HEK293 (cell line): ENCODE measurements around the gene ARHGEF28.
A peak's percentile ranks its signal among the peaks of the same experiment; 100 is the strongest.

ENCODE experiments used
- ATF2 ChIP-seq: fragments of 450-650 bp; formaldehyde crosslinking; IDR thresholded peaks from 2 replicates; pipeline ENCODE4 v1.5.1; 2016; ENCODE audit warnings: missing biosample characterization, missing genetic modification characterization, low read depth
- GLI2 ChIP-seq: fragments of 450-650 bp; formaldehyde crosslinking; IDR thresholded peaks from 2 replicates; pipeline ENCODE4; 2017; ENCODE audit warnings: missing biosample characterization, missing genetic modification characterization, low read depth, borderline replicate concordance
- OSR2 ChIP-seq: fragments of 450-650 bp; formaldehyde crosslinking; IDR thresholded peaks from 2 replicates; pipeline ENCODE4 v1.5.1; 2016; ENCODE audit warnings: missing biosample characterization, missing genetic modification characterization
- RBAK ChIP-seq: fragments of 450-650 bp; formaldehyde crosslinking; IDR thresholded peaks from 2 replicates; pipeline ENCODE4 v1.5.1; 2016; ENCODE audit warnings: missing biosample characterization, missing genetic modification characterization
- REPIN1 ChIP-seq: fragments of 450-650 bp; formaldehyde crosslinking; IDR thresholded peaks from 2 replicates; pipeline ENCODE4 v1.5.1; 2017; ENCODE audit warnings: missing biosample characterization, missing genetic modification characterization, low read depth
- SALL2 ChIP-seq: fragments of 450-650 bp; formaldehyde crosslinking; IDR thresholded peaks from 2 replicates; pipeline ENCODE4 v1.5.0; 2017; ENCODE audit warnings: missing biosample characterization, mild to moderate bottlenecking, missing genetic modification characterization, borderline replicate concordance
- TRIM28 ChIP-seq: IDR thresholded peaks from 2 replicates; pipeline ENCODE4 v1.6.1; 2011; ENCODE audit warnings: low read length, control low read depth, borderline replicate concordance
- ZBTB11 ChIP-seq: fragments of 450-650 bp; formaldehyde crosslinking; conservative IDR thresholded peaks from 2 replicates; pipeline ENCODE4 v1.5.1; 2016; ENCODE audit warnings: low read depth, missing biosample characterization, missing genetic modification characterization
- ZBTB17 ChIP-seq: fragments of 450-650 bp; formaldehyde crosslinking; IDR thresholded peaks from 2 replicates; pipeline ENCODE4 v1.5.1; 2016; ENCODE audit warnings: missing biosample characterization, missing genetic modification characterization
- ZBTB26 ChIP-seq: fragments of 450-650 bp; formaldehyde crosslinking; optimal IDR thresholded peaks from 2 replicates; pipeline ENCODE3; 2016; ENCODE audit warnings: missing biosample characterization, mild to moderate bottlenecking, missing genetic modification characterization
- ZFP37 ChIP-seq: fragments of 450-650 bp; formaldehyde crosslinking; IDR thresholded peaks from 2 replicates; pipeline ENCODE4 v1.5.1; 2016; ENCODE audit warnings: missing biosample characterization, missing genetic modification characterization
- ZFP69B ChIP-seq: fragments of 450-650 bp; formaldehyde crosslinking; IDR thresholded peaks from 2 replicates; pipeline ENCODE4 v1.5.1; 2016; ENCODE audit warnings: missing biosample characterization, missing genetic modification characterization
- ZIC2 ChIP-seq: fragments of 450-650 bp; formaldehyde crosslinking; IDR thresholded peaks from 2 replicates; pipeline ENCODE4 v1.5.1; 2016; ENCODE audit warnings: missing biosample characterization, missing genetic modification characterization
- ZNF146 ChIP-seq: fragments of 450-650 bp; formaldehyde crosslinking; IDR thresholded peaks from 2 replicates; pipeline ENCODE4 v1.5.1; 2016; ENCODE audit warnings: missing biosample characterization, missing genetic modification characterization
- ZNF16 ChIP-seq: fragments of 450-650 bp; formaldehyde crosslinking; IDR thresholded peaks from 2 replicates; pipeline ENCODE4 v1.5.1; 2016; ENCODE audit warnings: low read depth, missing biosample characterization, missing genetic modification characterization
- ZNF184 ChIP-seq: fragments of 450-650 bp; IDR thresholded peaks from 2 replicates; pipeline ENCODE4 v1.5.1; 2018; ENCODE audit warnings: missing biosample characterization, mild to moderate bottlenecking, missing genetic modification characterization
- ZNF202 ChIP-seq: fragments of 450-650 bp; formaldehyde crosslinking; IDR thresholded peaks from 2 replicates; pipeline ENCODE4 v1.5.1; 2016; ENCODE audit warnings: missing biosample characterization, missing genetic modification characterization, borderline replicate concordance
- ZNF223 ChIP-seq: fragments of 450-650 bp; formaldehyde crosslinking; IDR thresholded peaks from 2 replicates; pipeline ENCODE4 v1.5.1; 2016; ENCODE audit warnings: missing biosample characterization, missing genetic modification characterization
- ZNF302 ChIP-seq: fragments of 450-650 bp; formaldehyde crosslinking; IDR thresholded peaks from 2 replicates; pipeline ENCODE4 v1.5.1; 2016; ENCODE audit warnings: missing biosample characterization, missing genetic modification characterization, low read depth
- ZNF350 ChIP-seq: fragments of 450-650 bp; formaldehyde crosslinking; IDR thresholded peaks from 2 replicates; pipeline ENCODE4 v1.5.0; 2017; ENCODE audit warnings: missing biosample characterization, mild to moderate bottlenecking, missing genetic modification characterization
- ZNF362 ChIP-seq: fragments of 450-650 bp; formaldehyde crosslinking; IDR thresholded peaks from 2 replicates; pipeline ENCODE4 v1.5.1; 2016; ENCODE audit warnings: missing biosample characterization, missing genetic modification characterization
- ZNF391 ChIP-seq: fragments of 450-650 bp; formaldehyde crosslinking; IDR thresholded peaks from 2 replicates; pipeline ENCODE4 v1.5.1; 2016; ENCODE audit warnings: low read depth, missing biosample characterization, missing genetic modification characterization, borderline replicate concordance
- ZNF416 ChIP-seq: fragments of 450-650 bp; formaldehyde crosslinking; IDR thresholded peaks from 2 replicates; pipeline ENCODE4 v1.5.1; 2016; ENCODE audit warnings: missing biosample characterization, missing genetic modification characterization
- ZNF521 ChIP-seq: fragments of 450-650 bp; formaldehyde crosslinking; IDR thresholded peaks from 2 replicates; pipeline ENCODE4 v1.5.1; 2017; ENCODE audit warnings: missing biosample characterization, mild to moderate bottlenecking, missing genetic modification characterization
- ZNF530 ChIP-seq: fragments of 450-650 bp; formaldehyde crosslinking; IDR thresholded peaks from 2 replicates; pipeline ENCODE4 v1.5.1; 2016; ENCODE audit warnings: low read depth, missing biosample characterization, missing genetic modification characterization
- ZNF544 ChIP-seq: fragments of 450-650 bp; formaldehyde crosslinking; IDR thresholded peaks from 2 replicates; pipeline ENCODE4 v1.5.0; 2017; ENCODE audit warnings: missing biosample characterization, missing genetic modification characterization
- ZNF555 ChIP-seq: fragments of 450-650 bp; formaldehyde crosslinking; conservative IDR thresholded peaks from 2 replicates; pipeline ENCODE4 v1.5.1; 2017; ENCODE audit warnings: missing biosample characterization, mild to moderate bottlenecking, missing genetic modification characterization, inconsistent platforms
- ZNF561 ChIP-seq: fragments of 450-650 bp; IDR thresholded peaks from 2 replicates; pipeline ENCODE4 v1.5.1; 2018; ENCODE audit warnings: missing biosample characterization, missing genetic modification characterization, borderline replicate concordance
- ZNF571 ChIP-seq: fragments of 450-650 bp; formaldehyde crosslinking; IDR thresholded peaks from 2 replicates; pipeline ENCODE4 v1.5.0; 2017; ENCODE audit warnings: missing biosample characterization, missing genetic modification characterization
- ZNF664 ChIP-seq: fragments of 450-650 bp; formaldehyde crosslinking; IDR thresholded peaks from 2 replicates; pipeline ENCODE4 v1.5.1; 2016; ENCODE audit warnings: missing biosample characterization, missing genetic modification characterization
- ZNF677 ChIP-seq: fragments of 450-650 bp; IDR thresholded peaks from 2 replicates; pipeline ENCODE4 v1.5.0; 2018; ENCODE audit warnings: missing biosample characterization, mild to moderate bottlenecking, missing genetic modification characterization, moderate library complexity
- ZNF701 ChIP-seq: fragments of 450-650 bp; formaldehyde crosslinking; IDR thresholded peaks from 2 replicates; pipeline ENCODE4 v1.5.1; 2016; ENCODE audit warnings: missing biosample characterization, missing genetic modification characterization
- ZNF776 ChIP-seq: fragments of 450-650 bp; formaldehyde crosslinking; IDR thresholded peaks from 2 replicates; pipeline ENCODE4 v1.5.0; 2017; ENCODE audit warnings: missing biosample characterization, missing genetic modification characterization, borderline replicate concordance
- ZSCAN5A ChIP-seq: fragments of 450-650 bp; formaldehyde crosslinking; IDR thresholded peaks from 2 replicates; pipeline ENCODE4 v1.5.1; 2016; ENCODE audit warnings: missing biosample characterization, missing genetic modification characterization

Gene ARHGEF28

GRCh38 chr5:73911761-73912393, 285.9 kb downstream of the ARHGEF28 start (continued):
- TF ChIP-seq ZFP37 (tag by site-specific recombination) (no peak), ZNF146 (tag by site-specific recombination) (no peak), ZNF664 (peak; percentile 69), ZNF677 (tag by site-specific recombination) (no peak), ZNF555 (tag by site-specific recombination) (no peak), GLI2 (tag by site-specific recombination) (peak; percentile 89), ZBTB26 (tag by site-specific recombination) (no peak), ATF2 (0 out of 2 replicates have a peak, but pooled peaks have one; percentile 30), ZNF571 (tag by site-specific recombination) (no peak), ZNF561 (tag by site-specific recombination) (no peak), ZNF223 (tag by site-specific recombination) (no peak), RBAK (tag by site-specific recombination) (no peak), ZIC2 (tag by site-specific recombination) (peak; percentile 73), ZFP69B (tag by site-specific recombination) (no peak; the same call in 1 of the 2 replicates), ZNF184 (tag by site-specific recombination) (no peak), ZNF776 (no peak), ZNF362 (tag by site-specific recombination) (peak; percentile 91), SALL2 (tag by site-specific recombination) (no peak), ZNF530 (tag by site-specific recombination) (no peak), OSR2 (tag by site-specific recombination) (peak; percentile 95), ZNF302 (0 out of 2 replicates have a peak, but pooled peaks have one; percentile 21), ZNF701 (tag by site-specific recombination) (no peak), ZNF391 (tag by site-specific recombination) (no peak), ZNF202 (tag by site-specific recombination) (no peak), ZBTB11 (tag by site-specific recombination) (no peak), REPIN1 (no peak), TRIM28 (no peak), ZNF544 (tag by site-specific recombination) (no peak), ZNF521 (tag by site-specific recombination) (no peak), ZSCAN5A (no peak), ZNF16 (tag by site-specific recombination) (no peak), ZNF350 (tag by site-specific recombination) (no peak), ZNF416 (tag by site-specific recombination) (no peak), ZBTB17 (peak; percentile 88)
